Measurements from ENCODE around the gene FDX1.

FDX1 gene

GRCh38 chr11:110513259-110513801 is 83.6 kb downstream of the FDX1 start:
- no peak for DNase-seq

DNA sequence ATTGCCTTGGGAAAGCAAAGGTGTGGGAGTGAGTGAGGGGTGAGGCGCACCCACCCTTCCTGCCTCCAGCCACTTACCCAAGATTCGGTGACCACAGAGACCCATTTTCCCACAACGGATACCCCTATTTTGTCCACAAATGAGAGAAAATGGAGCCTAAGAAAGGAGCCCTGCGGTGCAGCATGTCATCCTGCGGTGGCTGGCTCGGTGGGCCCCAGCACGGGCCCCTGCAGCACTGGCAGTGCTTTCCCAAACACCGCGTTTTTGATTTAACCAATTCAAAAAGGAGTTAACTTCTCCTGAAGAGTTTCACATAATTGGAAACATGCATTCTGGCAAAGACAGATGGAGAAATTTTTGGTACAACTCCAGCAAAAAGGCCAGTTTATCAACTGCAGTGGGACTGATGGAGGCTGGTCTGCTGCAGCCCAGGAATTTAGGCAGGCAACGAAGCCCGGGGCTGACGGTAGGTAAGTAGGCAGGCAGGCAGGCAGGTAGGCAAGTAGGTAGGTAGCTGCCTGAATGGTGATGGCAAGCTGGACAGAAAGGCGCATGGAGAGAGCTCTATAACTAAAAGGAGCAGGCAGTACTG is 84.2 kb downstream of the FDX1 start:
- DNase-seq = no peak

All from stimulated activated CD4-positive, alpha-beta T cell treated with anti-CD3 and anti-CD28 coated beads, Interleukin-1b, Interleukin-23, amount 100 ng/mL, for 48 hours (primary cell).